ENCODE results near the gene ZC3H7B. TPM values are rescaled to one million over a fixed set of nuclear protein-coding genes. Genes with fewer than 3 reads are reported as not detected.

Gene ZC3H7B
- total RNA-seq, 1 donor from 2014 or later, result 66.7 TPM

GRCh38 chr22:41280065-41280464, 21.3 kb upstream of the ZC3H7B start:
- TF ChIP-seq CTCF (IDR thresholded peaks at IDR 0.05; ENCODE audit: insufficient read depth, low read depth, low read length), result no peak
- TF ChIP-seq EZH2 (IDR thresholded peaks at IDR 0.05; ENCODE audit: insufficient read depth, low read length), result no peak
- Histone ChIP-seq H3K36me3 (ENCODE audit: insufficient read depth, low read length) (peaks cover 30% of the 10 kb centered on the region), H2AFZ (ENCODE audit: low read depth, low read length) (no peak overlapping the region), H3K4me1 (ENCODE audit: insufficient read depth, low read length) (peaks cover 9% of the 10 kb centered on the region), H3K27ac (ENCODE audit: low read depth, low read length) (no peak overlapping the region), H4K20me1 (ENCODE audit: insufficient read depth, low read length) (peaks cover 41% of the 10 kb centered on the region), H3K4me2 (ENCODE audit: low read length) (no peak overlapping the region), H3K9ac (ENCODE audit: low read length) (no peak overlapping the region), H3K79me2 (ENCODE audit: insufficient read depth, low read length) (peaks cover 67% of the 10 kb centered on the region), H3K27me3 (ENCODE audit: insufficient read depth, low read length) (no peaks in the 10 kb centered on the region), H3K4me3 (ENCODE audit: insufficient read depth, low read depth, low read length) (no peak overlapping the region), H3K9me3 (ENCODE audit: insufficient read depth, low read depth, low read length) (no peaks in the 10 kb centered on the region)
- DNase-seq (ENCODE audit: low read depth), result no peak
- Mint-ChIP-seq H3K27ac (ENCODE audit: unreplicated experiment) (no peak overlapping the region), H3K4me3 (ENCODE audit: unreplicated experiment) (no peak overlapping the region), H3K27me3 (ENCODE audit: low read depth, unreplicated experiment) (no peaks in the 10 kb centered on the region), H3K4me1 (ENCODE audit: low read depth, unreplicated experiment) (peaks cover 1% of the 10 kb centered on the region), H3K9me3 (ENCODE audit: unreplicated experiment) (no peaks in the 10 kb centered on the region), H3K36me3 (ENCODE audit: low read depth, unreplicated experiment) (peaks cover 19% of the 10 kb centered on the region)
- no peak for FAIRE-seq

DNA sequence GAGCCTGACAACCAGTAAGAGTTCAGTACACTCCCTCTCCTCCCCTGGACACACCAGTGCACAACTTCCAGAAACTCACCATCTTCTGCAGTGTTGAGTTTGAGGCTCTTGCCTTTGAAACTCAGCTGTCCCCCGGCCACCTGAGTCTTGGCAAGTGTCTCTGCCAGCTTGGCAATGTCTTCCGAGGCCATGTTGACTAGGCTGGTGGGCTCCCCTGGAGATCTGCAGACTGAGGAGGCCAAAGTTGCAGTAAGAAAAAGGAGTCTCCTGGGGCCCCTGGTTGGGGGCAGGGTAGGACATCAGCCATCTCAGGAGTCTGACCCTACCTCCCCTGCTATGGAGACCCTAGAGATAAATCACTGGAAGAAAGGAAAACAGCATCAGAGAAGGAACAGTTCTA, 20.5 kb upstream of the ZC3H7B start:
- peaks cover 15% of the 10 kb centered on the region for H3K36me3 Mint-ChIP-seq (ENCODE audit: low read depth, unreplicated experiment)
- no peaks in the 10 kb centered on the region for H3K9me3 Mint-ChIP-seq (ENCODE audit: unreplicated experiment)
- Histone ChIP-seq H2AFZ (ENCODE audit: low read depth, low read length) (no peak overlapping the region), H3K36me3 (ENCODE audit: insufficient read depth, low read length) (peaks cover 27% of the 10 kb centered on the region), H4K20me1 (ENCODE audit: insufficient read depth, low read length) (peaks cover 41% of the 10 kb centered on the region), H3K79me2 (ENCODE audit: insufficient read depth, low read length) (peaks cover 73% of the 10 kb centered on the region), H3K9me3 (ENCODE audit: insufficient read depth, low read depth, low read length) (no peaks in the 10 kb centered on the region), H3K4me3 (ENCODE audit: insufficient read depth, low read depth, low read length) (no peak overlapping the region), H3K27me3 (ENCODE audit: insufficient read depth, low read length) (no peaks in the 10 kb centered on the region), H3K9ac (ENCODE audit: low read length) (no peak overlapping the region), H3K4me1 (ENCODE audit: insufficient read depth, low read length) (peaks cover 11% of the 10 kb centered on the region), H3K27ac (ENCODE audit: low read depth, low read length) (no peak overlapping the region), H3K4me2 (ENCODE audit: low read length) (no peak overlapping the region)
- H3K27me3 Mint-ChIP-seq (ENCODE audit: low read depth, unreplicated experiment), result no peaks in the 10 kb centered on the region
- TF ChIP-seq EZH2 (IDR thresholded peaks at IDR 0.05; ENCODE audit: insufficient read depth, low read length), result no peak
- no peak for TF ChIP-seq CTCF (IDR thresholded peaks at IDR 0.05; ENCODE audit: insufficient read depth, low read depth, low read length)
- peaks cover 4% of the 10 kb centered on the region for H3K4me1 Mint-ChIP-seq (ENCODE audit: low read depth, unreplicated experiment)
- FAIRE-seq (no peak), DNase-seq (ENCODE audit: low read depth) (no peak)
- no peak overlapping the region for H3K27ac Mint-ChIP-seq (ENCODE audit: unreplicated experiment)
- H3K4me3 Mint-ChIP-seq (ENCODE audit: unreplicated experiment), result no peak overlapping the region

- Histone ChIP-seq H3K9me3 (ENCODE audit: insufficient read depth, low read depth, low read length) (no peaks in the 10 kb centered on the region), H3K27ac (ENCODE audit: low read depth, low read length) (peak overlapping the region; percentile 96), H2AFZ (ENCODE audit: low read depth, low read length) (no peak overlapping the region), H3K9ac (ENCODE audit: low read length) (peak overlapping the region; percentile 95), H3K27me3 (ENCODE audit: insufficient read depth, low read length) (no peaks in the 10 kb centered on the region), H3K4me3 (ENCODE audit: insufficient read depth, low read depth, low read length) (peak overlapping the region; percentile 85), H3K36me3 (ENCODE audit: insufficient read depth, low read length) (peaks cover 14% of the 10 kb centered on the region), H3K4me2 (ENCODE audit: low read length) (peak overlapping the region; percentile 85), H3K4me1 (ENCODE audit: insufficient read depth, low read length) (peaks cover 21% of the 10 kb centered on the region), H4K20me1 (ENCODE audit: insufficient read depth, low read length) (peaks cover 29% of the 10 kb centered on the region), H3K79me2 (ENCODE audit: insufficient read depth, low read length) (peaks cover 59% of the 10 kb centered on the region)
- TF ChIP-seq CTCF (IDR thresholded peaks at IDR 0.05; ENCODE audit: insufficient read depth, low read depth, low read length) (no peak), EZH2 (IDR thresholded peaks at IDR 0.05; ENCODE audit: insufficient read depth, low read length) (no peak)
- Mint-ChIP-seq H3K36me3 (ENCODE audit: low read depth, unreplicated experiment) (peaks cover 7% of the 10 kb centered on the region), H3K9me3 (ENCODE audit: unreplicated experiment) (no peaks in the 10 kb centered on the region), H3K27ac (ENCODE audit: unreplicated experiment) (peak overlapping the region; percentile 58), H3K4me1 (ENCODE audit: low read depth, unreplicated experiment) (peaks cover 21% of the 10 kb centered on the region), H3K27me3 (ENCODE audit: low read depth, unreplicated experiment) (no peaks in the 10 kb centered on the region), H3K4me3 (ENCODE audit: unreplicated experiment) (peak overlapping the region; percentile 92)
- DNase-seq (ENCODE audit: low read depth) (no peak), FAIRE-seq (no peak)
These were observed 16.9 kb upstream of the ZC3H7B start for GRCh38 chr22:41284465-41284864.
